ENCODE data around the gene LCAT. TPM values are rescaled to one million over a fixed set of nuclear protein-coding genes. Genes with fewer than 3 reads are reported as not detected.
A peak's percentile ranks its signal among the peaks of the same experiment; 100 is the strongest.

LCAT gene
- total and polyA plus RNA-seq, 9 of the 15 experiments (the other 6 are each of a cell fraction or from before 2014, with no cell fraction given): 0.46 to 21.0 (median 5.0) TPM

DNA sequence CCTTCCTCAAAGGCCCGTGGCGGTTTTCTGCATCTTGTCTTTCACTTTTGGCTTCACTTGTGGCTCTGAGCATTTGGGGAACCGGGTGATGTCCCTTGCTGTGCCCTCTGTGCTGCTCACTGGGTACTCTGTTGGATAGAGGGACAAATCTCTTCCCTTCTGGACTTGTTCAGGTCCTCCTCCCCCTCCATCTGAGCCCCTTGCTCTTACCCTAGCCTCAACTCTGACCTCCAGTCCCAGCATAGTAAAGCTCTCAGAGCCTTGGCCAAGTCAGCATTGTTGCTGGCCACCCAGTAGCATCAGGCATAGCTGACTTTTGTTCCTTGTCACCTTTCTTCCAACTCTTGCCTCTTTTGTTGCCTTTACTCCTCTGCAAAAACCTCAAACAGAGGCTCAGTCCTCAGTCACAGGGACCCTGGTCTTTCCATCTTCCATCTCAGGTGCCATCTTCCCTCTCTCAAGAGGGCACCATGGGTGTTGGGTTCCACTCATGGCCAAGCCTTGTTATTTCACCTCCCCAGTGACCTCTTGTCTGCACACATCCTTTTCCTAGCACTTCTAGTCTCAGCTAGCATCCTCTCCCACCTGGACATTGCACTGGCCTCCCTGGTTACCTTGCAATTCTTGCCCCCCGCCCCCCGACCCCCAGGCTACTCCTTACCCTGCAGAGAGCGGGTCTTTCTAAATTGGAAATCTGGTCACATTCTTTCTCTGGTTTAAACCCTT, 6.9 kb downstream of the LCAT start (continued):
- TF ChIP-seq, protein P1, sequence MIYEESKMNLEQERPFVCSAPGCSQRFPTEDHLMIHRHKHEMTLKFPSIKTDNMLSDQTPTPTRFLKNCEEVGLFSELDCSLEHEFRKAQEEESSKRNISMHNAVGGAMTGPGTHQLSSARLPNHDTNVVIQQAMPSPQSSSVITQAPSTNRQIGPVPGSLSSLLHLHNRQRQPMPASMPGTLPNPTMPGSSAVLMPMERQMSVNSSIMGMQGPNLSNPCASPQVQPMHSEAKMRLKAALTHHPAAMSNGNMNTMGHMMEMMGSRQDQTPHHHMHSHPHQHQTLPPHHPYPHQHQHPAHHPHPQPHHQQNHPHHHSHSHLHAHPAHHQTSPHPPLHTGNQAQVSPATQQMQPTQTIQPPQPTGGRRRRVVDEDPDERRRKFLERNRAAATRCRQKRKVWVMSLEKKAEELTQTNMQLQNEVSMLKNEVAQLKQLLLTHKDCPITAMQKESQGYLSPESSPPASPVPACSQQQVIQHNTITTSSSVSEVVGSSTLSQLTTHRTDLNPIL (CRISPR knock-in tag; IDR thresholded peaks at IDR 0.05): no peak
- TF ChIP-seq RBBP5 (IDR thresholded peaks at IDR 0.05; ENCODE audit: borderline replicate concordance, insufficient read depth, low read length, poor library complexity, severe bottlenecking): no peak
- no peak for TF ChIP-seq TBL1XR1 (IDR thresholded peaks at IDR 0.05; ENCODE audit: low read length in 2 of 2)
- no peak for TF ChIP-seq WHSC1 (IDR thresholded peaks at IDR 0.05; ENCODE audit: low read length)
- TF ChIP-seq CXXC5 (CRISPR knock-in tag; IDR thresholded peaks at IDR 0.05): no peak
- TF ChIP-seq SAP30 (IDR thresholded peaks at IDR 0.05; ENCODE audit: borderline replicate concordance, insufficient read depth, low read depth, low read length, poor library complexity, severe bottlenecking): peak; percentile 13
- TF ChIP-seq, protein P2, sequence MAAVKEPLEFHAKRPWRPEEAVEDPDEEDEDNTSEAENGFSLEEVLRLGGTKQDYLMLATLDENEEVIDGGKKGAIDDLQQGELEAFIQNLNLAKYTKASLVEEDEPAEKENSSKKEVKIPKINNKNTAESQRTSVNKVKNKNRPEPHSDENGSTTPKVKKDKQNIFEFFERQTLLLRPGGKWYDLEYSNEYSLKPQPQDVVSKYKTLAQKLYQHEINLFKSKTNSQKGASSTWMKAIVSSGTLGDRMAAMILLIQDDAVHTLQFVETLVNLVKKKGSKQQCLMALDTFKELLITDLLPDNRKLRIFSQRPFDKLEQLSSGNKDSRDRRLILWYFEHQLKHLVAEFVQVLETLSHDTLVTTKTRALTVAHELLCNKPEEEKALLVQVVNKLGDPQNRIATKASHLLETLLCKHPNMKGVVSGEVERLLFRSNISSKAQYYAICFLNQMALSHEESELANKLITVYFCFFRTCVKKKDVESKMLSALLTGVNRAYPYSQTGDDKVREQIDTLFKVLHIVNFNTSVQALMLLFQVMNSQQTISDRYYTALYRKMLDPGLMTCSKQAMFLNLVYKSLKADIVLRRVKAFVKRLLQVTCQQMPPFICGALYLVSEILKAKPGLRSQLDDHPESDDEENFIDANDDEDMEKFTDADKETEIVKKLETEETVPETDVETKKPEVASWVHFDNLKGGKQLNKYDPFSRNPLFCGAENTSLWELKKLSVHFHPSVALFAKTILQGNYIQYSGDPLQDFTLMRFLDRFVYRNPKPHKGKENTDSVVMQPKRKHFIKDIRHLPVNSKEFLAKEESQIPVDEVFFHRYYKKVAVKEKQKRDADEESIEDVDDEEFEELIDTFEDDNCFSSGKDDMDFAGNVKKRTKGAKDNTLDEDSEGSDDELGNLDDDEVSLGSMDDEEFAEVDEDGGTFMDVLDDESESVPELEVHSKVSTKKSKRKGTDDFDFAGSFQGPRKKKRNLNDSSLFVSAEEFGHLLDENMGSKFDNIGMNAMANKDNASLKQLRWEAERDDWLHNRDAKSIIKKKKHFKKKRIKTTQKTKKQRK (IDR thresholded peaks at IDR 0.05; ENCODE audit: borderline replicate concordance, low read depth, low read length): no peak
- TF ChIP-seq SPI1 (IDR thresholded peaks at IDR 0.05; ENCODE audit: borderline replicate concordance, low read depth, low read length): peak; percentile 58; the same call in 1 of the 2 replicates
- TF ChIP-seq GTF2E2 (tag; IDR thresholded peaks at IDR 0.05): no peak
- TF ChIP-seq, protein P3, sequence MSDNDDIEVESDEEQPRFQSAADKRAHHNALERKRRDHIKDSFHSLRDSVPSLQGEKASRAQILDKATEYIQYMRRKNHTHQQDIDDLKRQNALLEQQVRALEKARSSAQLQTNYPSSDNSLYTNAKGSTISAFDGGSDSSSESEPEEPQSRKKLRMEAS (CRISPR knock-in tag; IDR thresholded peaks at IDR 0.05): no peak
- TF ChIP-seq, protein P4, sequence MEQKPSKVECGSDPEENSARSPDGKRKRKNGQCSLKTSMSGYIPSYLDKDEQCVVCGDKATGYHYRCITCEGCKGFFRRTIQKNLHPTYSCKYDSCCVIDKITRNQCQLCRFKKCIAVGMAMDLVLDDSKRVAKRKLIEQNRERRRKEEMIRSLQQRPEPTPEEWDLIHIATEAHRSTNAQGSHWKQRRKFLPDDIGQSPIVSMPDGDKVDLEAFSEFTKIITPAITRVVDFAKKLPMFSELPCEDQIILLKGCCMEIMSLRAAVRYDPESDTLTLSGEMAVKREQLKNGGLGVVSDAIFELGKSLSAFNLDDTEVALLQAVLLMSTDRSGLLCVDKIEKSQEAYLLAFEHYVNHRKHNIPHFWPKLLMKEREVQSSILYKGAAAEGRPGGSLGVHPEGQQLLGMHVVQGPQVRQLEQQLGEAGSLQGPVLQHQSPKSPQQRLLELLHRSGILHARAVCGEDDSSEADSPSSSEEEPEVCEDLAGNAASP (IDR thresholded peaks at IDR 0.05): no peak
- TF ChIP-seq, protein P5, sequence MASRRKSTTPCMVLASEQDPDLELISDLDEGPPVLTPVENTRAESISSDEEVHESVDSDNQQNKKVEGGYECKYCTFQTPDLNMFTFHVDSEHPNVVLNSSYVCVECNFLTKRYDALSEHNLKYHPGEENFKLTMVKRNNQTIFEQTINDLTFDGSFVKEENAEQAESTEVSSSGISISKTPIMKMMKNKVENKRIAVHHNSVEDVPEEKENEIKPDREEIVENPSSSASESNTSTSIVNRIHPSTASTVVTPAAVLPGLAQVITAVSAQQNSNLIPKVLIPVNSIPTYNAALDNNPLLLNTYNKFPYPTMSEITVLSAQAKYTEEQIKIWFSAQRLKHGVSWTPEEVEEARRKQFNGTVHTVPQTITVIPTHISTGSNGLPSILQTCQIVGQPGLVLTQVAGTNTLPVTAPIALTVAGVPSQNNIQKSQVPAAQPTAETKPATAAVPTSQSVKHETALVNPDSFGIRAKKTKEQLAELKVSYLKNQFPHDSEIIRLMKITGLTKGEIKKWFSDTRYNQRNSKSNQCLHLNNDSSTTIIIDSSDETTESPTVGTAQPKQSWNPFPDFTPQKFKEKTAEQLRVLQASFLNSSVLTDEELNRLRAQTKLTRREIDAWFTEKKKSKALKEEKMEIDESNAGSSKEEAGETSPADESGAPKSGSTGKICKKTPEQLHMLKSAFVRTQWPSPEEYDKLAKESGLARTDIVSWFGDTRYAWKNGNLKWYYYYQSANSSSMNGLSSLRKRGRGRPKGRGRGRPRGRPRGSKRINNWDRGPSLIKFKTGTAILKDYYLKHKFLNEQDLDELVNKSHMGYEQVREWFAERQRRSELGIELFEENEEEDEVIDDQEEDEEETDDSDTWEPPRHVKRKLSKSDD (conservative IDR thresholded peaks at IDR 0.05; ENCODE audit: low read length): no peak
- 0 out of 2 replicates have a peak, but pooled peaks have one; percentile 18 for TF ChIP-seq ZNF263 (CRISPR knock-in tag; IDR thresholded peaks at IDR 0.05; ENCODE audit: borderline replicate concordance)
- no peak for TF ChIP-seq POLR2B (IDR thresholded peaks at IDR 0.05; ENCODE audit: low read depth, partially characterized antibody)
- no peak for TF ChIP-seq ZFX (CRISPR knock-in tag; IDR thresholded peaks at IDR 0.05)
- no peak for TF ChIP-seq ZNF431 (CRISPR knock-in tag; IDR thresholded peaks at IDR 0.05)
- TF ChIP-seq ESRRA (IDR thresholded peaks at IDR 0.05; ENCODE audit: borderline replicate concordance, low read depth): 0 out of 2 replicates have a peak, but pooled peaks have one; percentile 11
